Measurements from ENCODE around the gene KRTAP4-11.
"Not testable (repeated sequence)": the region's sequence is repeated elsewhere in the genome, so short reads cannot be mapped to it uniquely, and the experiment has no call there.

Gene KRTAP4-11

DNA sequence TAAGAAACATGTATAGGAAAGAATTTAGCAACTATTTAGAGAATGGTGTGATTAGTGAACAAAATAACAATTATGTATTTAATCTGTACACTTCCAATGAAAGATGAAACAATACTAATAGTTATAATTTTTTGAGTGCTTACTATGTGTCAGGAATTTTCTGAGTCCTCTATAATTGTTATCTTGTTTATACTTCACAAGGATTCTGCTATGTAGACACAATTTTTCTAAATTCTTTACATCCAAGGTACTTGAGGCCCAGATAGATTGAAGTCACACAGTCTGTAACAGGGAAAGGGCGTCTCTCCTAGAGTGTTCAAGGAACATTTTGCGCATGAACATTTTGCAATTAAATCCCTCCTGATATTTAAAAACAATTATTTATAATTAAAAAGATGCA, 6.9 kb upstream of the KRTAP4-11 start:
- no peak overlapping the region for H3K27ac ChIP-seq (ENCODE audit: insufficient read depth, low read length, poor library complexity, severe bottlenecking)

GRCh38 chr17:41123991-41124371, 5.8 kb upstream of the KRTAP4-11 start, which contains the start of gene KRTAP4-12:
Gene KRTAP4-12 (minus strand): TSS chr17:41124182. CDS start chr17:41124122, 60 bp downstream.
- H3K36me3 ChIP-seq (ENCODE audit: control insufficient read depth, insufficient read depth, low read length); H3K4me3 ChIP-seq (ENCODE audit: insufficient read depth, low read depth, low read length, poor library complexity, severe bottlenecking); H3K9me3 ChIP-seq (ENCODE audit: control insufficient read depth, low read length); H3K27me3 ChIP-seq (replicated peaks; ENCODE audit: control insufficient read depth, insufficient read depth, low read length, poor library complexity, severe bottlenecking); H3K27ac ChIP-seq (ENCODE audit: insufficient read depth, low read length, poor library complexity, severe bottlenecking); DNase-seq: not testable (repeated sequence)
- peaks cover 33% of the 10 kb centered on the region for H3K4me1 ChIP-seq (ENCODE audit: control insufficient read depth, insufficient read depth, low read length, poor library complexity, severe bottlenecking)

More for the DNA sequence above, 6.9 kb upstream of the KRTAP4-11 start:
- Histone ChIP-seq H3K9me3 (ENCODE audit: control insufficient read depth, low read length) (no peaks in the 10 kb centered on the region), H3K27me3 (replicated peaks; ENCODE audit: control insufficient read depth, insufficient read depth, low read length, poor library complexity, severe bottlenecking) (no peaks in the 10 kb centered on the region), H3K36me3 (ENCODE audit: control insufficient read depth, insufficient read depth, low read length) (no peaks in the 10 kb centered on the region), H3K4me3 (ENCODE audit: insufficient read depth, low read depth, low read length, poor library complexity, severe bottlenecking) (no peak overlapping the region), H3K4me1 (ENCODE audit: control insufficient read depth, insufficient read depth, low read length, poor library complexity, severe bottlenecking) (peaks cover 33% of the 10 kb centered on the region)
- DNase-seq = no peak

GRCh38 chr17:41123292-41123990, 5.3 kb upstream of the KRTAP4-11 start:
- H3K9me3 ChIP-seq (ENCODE audit: control insufficient read depth, low read length); H3K4me3 ChIP-seq (ENCODE audit: insufficient read depth, low read depth, low read length, poor library complexity, severe bottlenecking); H3K27me3 ChIP-seq (replicated peaks; ENCODE audit: control insufficient read depth, insufficient read depth, low read length, poor library complexity, severe bottlenecking); H3K36me3 ChIP-seq (ENCODE audit: control insufficient read depth, insufficient read depth, low read length); DNase-seq; H3K27ac ChIP-seq (ENCODE audit: insufficient read depth, low read length, poor library complexity, severe bottlenecking): not testable (repeated sequence)
- H3K4me1 ChIP-seq (ENCODE audit: control insufficient read depth, insufficient read depth, low read length, poor library complexity, severe bottlenecking) = peaks cover 33% of the 10 kb centered on the region

DNA sequence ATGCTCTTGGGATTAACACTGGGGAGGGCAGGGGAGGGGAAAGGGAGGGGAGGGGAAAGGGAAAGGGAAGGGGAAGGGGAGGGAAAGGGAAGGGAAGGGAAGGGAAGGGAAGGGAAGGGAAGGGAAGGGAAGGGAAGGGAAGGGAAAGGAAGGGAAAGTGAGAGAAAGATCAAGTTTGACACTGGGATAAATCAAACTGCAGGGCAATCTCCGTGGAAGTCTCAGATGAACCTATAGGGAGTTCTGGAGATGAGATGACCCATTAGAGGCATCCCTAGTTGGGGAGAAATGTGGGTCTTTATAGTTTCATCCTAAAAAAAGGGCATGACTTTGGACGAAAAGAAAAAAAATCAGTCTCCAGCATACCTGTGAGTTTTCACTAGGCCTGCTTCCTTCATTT, 3.6 kb upstream of the KRTAP4-11 start:
- no peak overlapping the region for H3K27ac ChIP-seq (ENCODE audit: insufficient read depth, low read length, poor library complexity, severe bottlenecking)
- H3K9me3 ChIP-seq (ENCODE audit: control insufficient read depth, low read length) = no peaks in the 10 kb centered on the region
- no peak for DNase-seq
- H3K36me3 ChIP-seq (ENCODE audit: control insufficient read depth, insufficient read depth, low read length) = no peaks in the 10 kb centered on the region
- H3K4me1 ChIP-seq (ENCODE audit: control insufficient read depth, insufficient read depth, low read length, poor library complexity, severe bottlenecking) = peaks cover 33% of the 10 kb centered on the region
- H3K4me3 ChIP-seq (ENCODE audit: insufficient read depth, low read depth, low read length, poor library complexity, severe bottlenecking) = no peak overlapping the region
- H3K27me3 ChIP-seq (replicated peaks; ENCODE audit: control insufficient read depth, insufficient read depth, low read length, poor library complexity, severe bottlenecking) = no peaks in the 10 kb centered on the region

DNA sequence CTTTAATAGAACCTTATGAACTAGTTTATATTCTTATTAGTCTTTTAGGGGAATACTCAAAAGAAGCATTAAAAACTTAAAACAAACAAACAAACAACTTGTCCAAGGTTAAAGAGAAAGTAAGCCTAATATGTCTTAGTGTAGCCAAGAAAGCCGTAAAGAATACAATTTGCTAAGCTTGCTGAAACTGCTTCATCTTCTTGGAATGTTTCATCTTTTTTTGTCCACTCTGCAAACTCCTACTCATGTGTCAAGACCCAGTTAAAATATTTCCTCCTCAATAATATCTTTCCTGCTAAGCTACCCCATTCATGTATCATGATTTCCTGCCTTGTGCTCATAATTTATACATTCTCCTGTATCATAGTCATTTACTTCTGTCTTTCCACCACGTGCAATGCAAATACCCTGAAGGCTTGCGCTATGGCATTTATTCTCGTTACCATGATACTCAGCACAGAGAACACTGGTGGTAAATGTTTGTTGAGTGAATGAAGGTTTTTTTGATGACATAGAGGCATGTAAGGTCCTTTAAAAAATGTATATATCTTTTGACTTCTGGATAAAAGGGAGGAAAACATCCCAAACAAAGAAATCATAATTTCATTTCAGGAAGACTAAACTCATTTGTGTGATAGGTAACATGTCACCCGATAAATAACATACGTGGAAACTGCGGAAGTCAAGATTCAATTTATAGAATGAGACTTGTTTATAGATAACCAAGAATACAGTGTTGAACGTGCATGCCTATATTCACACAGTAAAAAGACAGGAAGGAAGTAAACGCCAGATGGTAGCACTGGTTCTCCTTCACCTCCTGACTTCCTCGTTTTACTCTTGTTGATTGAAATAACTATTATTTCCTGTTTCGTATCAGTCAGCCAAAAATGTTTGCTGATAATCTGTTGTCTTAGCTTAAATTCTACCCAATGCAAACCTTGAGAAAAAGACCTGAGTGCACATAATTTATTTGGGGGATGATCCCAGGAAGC, 1.8 kb upstream of the KRTAP4-11 start:
- not testable (repeated sequence) for H3K4me3 ChIP-seq (ENCODE audit: insufficient read depth, low read depth, low read length, poor library complexity, severe bottlenecking); H3K36me3 ChIP-seq (ENCODE audit: control insufficient read depth, insufficient read depth, low read length); H3K27ac ChIP-seq (ENCODE audit: insufficient read depth, low read length, poor library complexity, severe bottlenecking); H3K9me3 ChIP-seq (ENCODE audit: control insufficient read depth, low read length); DNase-seq; H3K27me3 ChIP-seq (replicated peaks; ENCODE audit: control insufficient read depth, insufficient read depth, low read length, poor library complexity, severe bottlenecking)
- peaks cover 23% of the 10 kb centered on the region for H3K4me1 ChIP-seq (ENCODE audit: control insufficient read depth, insufficient read depth, low read length, poor library complexity, severe bottlenecking)

- Histone ChIP-seq H3K27ac (ENCODE audit: insufficient read depth, low read length, poor library complexity, severe bottlenecking) (no peak overlapping the region), H3K4me1 (ENCODE audit: control insufficient read depth, insufficient read depth, low read length, poor library complexity, severe bottlenecking) (peaks cover 10% of the 10 kb centered on the region), H3K36me3 (ENCODE audit: control insufficient read depth, insufficient read depth, low read length) (no peaks in the 10 kb centered on the region), H3K4me3 (ENCODE audit: insufficient read depth, low read depth, low read length, poor library complexity, severe bottlenecking) (no peak overlapping the region), H3K27me3 (replicated peaks; ENCODE audit: control insufficient read depth, insufficient read depth, low read length, poor library complexity, severe bottlenecking) (no peaks in the 10 kb centered on the region), H3K9me3 (ENCODE audit: control insufficient read depth, low read length) (no peaks in the 10 kb centered on the region)
- DNase-seq = no peak
Measured at GRCh38 chr17:41118721-41119120, 548 bp upstream of the KRTAP4-11 start.

GRCh38 chr17:41116297-41116696, 1.9 kb downstream of the KRTAP4-11 start:
- no peaks in the 10 kb centered on the region for H3K36me3 ChIP-seq (ENCODE audit: control insufficient read depth, insufficient read depth, low read length)
- H3K4me3 ChIP-seq (ENCODE audit: insufficient read depth, low read depth, low read length, poor library complexity, severe bottlenecking) = no peak overlapping the region
- no peak overlapping the region for H3K27ac ChIP-seq (ENCODE audit: insufficient read depth, low read length, poor library complexity, severe bottlenecking)
- DNase-seq = no peak
- no peaks in the 10 kb centered on the region for H3K9me3 ChIP-seq (ENCODE audit: control insufficient read depth, low read length)
- no peaks in the 10 kb centered on the region for H3K27me3 ChIP-seq (replicated peaks; ENCODE audit: control insufficient read depth, insufficient read depth, low read length, poor library complexity, severe bottlenecking)
- H3K4me1 ChIP-seq (ENCODE audit: control insufficient read depth, insufficient read depth, low read length, poor library complexity, severe bottlenecking) = peaks cover 5% of the 10 kb centered on the region

- no peaks in the 10 kb centered on the region for H3K4me1 ChIP-seq (ENCODE audit: control insufficient read depth, insufficient read depth, low read length, poor library complexity, severe bottlenecking)
- H3K27me3 ChIP-seq (replicated peaks; ENCODE audit: control insufficient read depth, insufficient read depth, low read length, poor library complexity, severe bottlenecking) = no peaks in the 10 kb centered on the region
- DNase-seq = no peak
- H3K4me3 ChIP-seq (ENCODE audit: insufficient read depth, low read depth, low read length, poor library complexity, severe bottlenecking) = no peak overlapping the region
- H3K27ac ChIP-seq (ENCODE audit: insufficient read depth, low read length, poor library complexity, severe bottlenecking) = no peak overlapping the region
- no peaks in the 10 kb centered on the region for H3K9me3 ChIP-seq (ENCODE audit: control insufficient read depth, low read length)
- no peaks in the 10 kb centered on the region for H3K36me3 ChIP-seq (ENCODE audit: control insufficient read depth, insufficient read depth, low read length)
Measured at GRCh38 chr17:41111151-41111885, 6.9 kb downstream of the KRTAP4-11 start.

DNA sequence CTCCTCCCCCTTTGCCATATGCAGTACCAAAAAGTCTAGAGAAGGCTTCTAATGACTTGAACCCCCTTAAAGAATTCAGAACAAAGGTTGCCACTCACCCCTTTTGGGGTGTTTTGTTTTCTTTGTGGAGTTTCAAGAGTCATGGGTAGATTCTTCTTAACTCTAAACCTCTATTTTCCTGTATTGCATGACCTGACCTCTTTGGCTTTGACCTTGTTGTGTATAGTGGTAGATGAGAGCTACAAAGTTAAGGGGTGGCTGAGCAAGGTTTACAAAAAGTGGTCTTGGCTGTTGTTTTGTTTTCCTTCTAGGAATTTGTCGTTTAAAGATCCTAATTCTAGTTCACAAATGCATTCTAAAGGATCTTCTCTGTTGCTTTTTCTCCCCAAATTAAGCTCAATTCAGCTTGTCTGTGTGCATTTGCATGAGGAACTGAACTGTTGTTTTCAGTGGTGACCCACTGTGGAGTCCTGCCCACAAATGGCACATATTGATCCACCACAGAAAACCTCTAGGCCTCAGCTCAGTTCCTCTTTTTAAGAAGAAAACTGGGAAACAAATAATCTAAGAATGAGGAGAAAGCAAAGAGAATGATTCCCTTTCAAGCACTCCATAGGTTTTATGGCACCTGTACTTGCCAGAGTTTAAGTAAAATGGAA, 9.3 kb downstream of the KRTAP4-11 start:
- not testable (repeated sequence) for H3K27me3 ChIP-seq (replicated peaks; ENCODE audit: control insufficient read depth, insufficient read depth, low read length, poor library complexity, severe bottlenecking); H3K27ac ChIP-seq (ENCODE audit: insufficient read depth, low read length, poor library complexity, severe bottlenecking); H3K4me3 ChIP-seq (ENCODE audit: insufficient read depth, low read depth, low read length, poor library complexity, severe bottlenecking); DNase-seq; H3K36me3 ChIP-seq (ENCODE audit: control insufficient read depth, insufficient read depth, low read length); H3K4me1 ChIP-seq (ENCODE audit: control insufficient read depth, insufficient read depth, low read length, poor library complexity, severe bottlenecking); H3K9me3 ChIP-seq (ENCODE audit: control insufficient read depth, low read length)

All from effector memory CD4-positive, alpha-beta T cell (primary cell).